ENCODE results near the gene PTPRD.
"Not testable (repeated sequence)": the region's sequence is repeated elsewhere in the genome, so short reads cannot be mapped to it uniquely, and the experiment has no call there.

The PTPRD gene

GRCh38 chr9:9002826-9003583 lies 1609.8 kb downstream of the PTPRD start:
- DNase-seq (ENCODE audit: low read depth): no peak

DNA sequence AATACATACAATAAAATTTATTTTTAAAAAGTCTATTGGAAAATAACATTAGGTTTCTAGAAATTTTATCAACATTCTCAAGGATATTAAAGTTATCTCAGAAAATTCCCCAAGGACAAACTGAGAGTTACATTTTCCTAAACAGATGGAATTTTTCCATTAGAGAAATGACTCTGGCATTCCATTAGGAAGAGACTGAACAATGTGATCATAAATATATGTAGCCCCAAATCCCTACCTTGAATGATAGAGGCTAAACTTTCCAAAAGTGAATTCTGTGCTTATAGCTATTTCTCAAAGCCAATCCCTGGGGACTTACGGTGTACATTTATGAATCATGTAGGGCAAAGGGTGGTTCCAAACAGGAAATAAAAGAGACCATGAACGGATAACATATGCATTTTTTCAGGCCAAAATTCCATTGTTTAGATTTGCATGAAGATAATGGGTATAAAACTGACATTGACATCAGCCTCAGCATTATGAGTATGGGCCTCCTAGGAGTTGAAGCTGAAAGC lies 1632.2 kb downstream of the PTPRD start:
- no peak for DNase-seq (ENCODE audit: low read depth)

DNA sequence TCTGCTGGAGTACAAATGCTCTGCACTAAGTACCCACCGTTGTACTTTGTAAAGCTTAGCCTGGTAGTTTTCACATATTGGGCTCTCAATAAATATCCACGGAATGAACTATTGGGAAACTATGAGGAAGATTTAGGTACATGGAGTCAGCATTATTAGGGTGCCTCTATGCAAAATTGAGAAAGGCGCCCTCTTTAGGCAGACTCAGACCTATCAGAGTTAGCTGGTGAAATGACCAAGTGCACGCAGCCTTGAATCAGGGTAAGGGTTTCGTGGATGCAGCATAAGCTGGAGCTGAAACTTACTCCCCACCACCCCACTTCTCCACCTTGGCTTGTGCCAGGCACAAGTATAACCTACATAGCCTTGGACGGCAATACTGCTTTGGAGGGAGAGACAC lies 1634.5 kb downstream of the PTPRD start:
- DNase-seq (ENCODE audit: low read depth): no peak

- not testable (repeated sequence) for DNase-seq (ENCODE audit: low read depth)
Measured at GRCh38 chr9:8968350-8968749, 1644.5 kb downstream of the PTPRD start.

GRCh38 chr9:8963885-8964284 lies 1648.9 kb downstream of the PTPRD start:
- DNase-seq (ENCODE audit: low read depth): no peak

- no peak for DNase-seq (ENCODE audit: low read depth)
Measured at GRCh38 chr9:8962084-8962483, 1650.7 kb downstream of the PTPRD start.

DNA sequence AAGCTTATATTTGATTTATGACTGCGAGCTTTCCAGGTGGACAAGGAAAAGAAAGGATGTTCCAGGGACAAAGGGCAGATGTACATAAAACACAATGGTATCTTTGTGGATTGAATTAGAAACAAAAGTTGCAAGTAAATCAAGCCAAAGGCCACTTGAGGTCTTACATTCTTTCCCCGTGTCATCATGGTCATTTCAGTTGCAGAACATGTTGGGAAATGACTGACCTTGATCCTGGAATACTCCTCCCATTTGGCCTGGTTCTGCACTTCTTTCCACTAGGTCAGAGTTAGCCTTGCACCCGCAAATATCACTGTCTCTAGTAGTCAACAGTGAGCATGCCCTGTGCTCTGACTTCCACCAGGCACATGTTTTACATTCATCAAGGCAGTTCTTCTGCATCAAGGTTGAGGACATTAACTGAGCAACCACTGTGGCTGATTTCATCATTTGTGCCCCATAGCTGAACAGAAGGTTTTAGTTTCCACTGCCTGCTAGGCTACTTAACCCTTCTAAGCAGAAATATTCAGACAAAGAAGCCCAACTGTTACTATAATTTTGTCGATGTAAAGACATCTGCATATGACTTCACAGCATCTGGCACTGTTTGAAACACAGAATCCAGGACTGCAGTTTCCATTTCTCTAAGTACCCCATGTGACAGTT lies 1651.5 kb downstream of the PTPRD start:
- DNase-seq (ENCODE audit: low read depth): no peak

- no peak for DNase-seq (ENCODE audit: low read depth)
Measured at GRCh38 chr9:8960254-8960653, 1652.5 kb downstream of the PTPRD start.

DNA sequence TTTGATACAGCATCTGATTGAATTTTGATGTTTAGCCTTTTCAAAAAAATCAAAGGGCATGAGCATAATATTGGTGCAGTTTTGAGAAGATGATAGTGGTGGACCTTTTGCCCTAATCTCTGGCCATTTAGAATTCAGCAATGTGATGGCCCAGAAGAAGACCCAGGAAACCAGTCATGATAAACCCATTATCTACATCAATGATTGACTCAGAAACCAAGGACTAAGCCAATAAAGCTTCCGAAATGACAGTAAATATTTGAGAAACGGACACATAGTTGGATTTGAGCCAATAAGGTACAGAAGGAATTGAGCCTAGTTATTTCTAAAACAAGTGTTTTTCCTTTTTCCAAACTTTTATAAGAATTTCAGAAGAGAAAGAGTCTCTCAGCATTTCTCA lies 1654.4 kb downstream of the PTPRD start:
- DNase-seq (ENCODE audit: low read depth): no peak

DNA sequence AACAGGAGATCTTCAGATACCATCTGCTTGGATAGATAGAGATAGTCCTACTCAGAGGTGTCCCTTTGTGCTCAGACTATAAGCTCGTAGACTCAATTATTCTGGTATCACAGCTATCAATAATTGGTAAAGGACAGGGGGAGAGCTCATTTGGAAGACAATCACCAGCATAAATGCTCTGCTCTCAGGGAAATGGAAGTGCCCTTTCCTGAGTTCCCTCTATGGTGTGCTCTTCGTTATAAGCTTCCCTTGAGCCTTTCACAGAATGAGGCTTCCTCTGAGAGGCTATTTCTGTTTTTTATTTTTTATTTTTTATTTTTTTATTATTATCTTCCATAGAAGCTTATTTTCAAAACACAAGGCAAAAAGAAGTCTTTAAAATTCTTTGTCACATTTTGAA lies 1657.5 kb downstream of the PTPRD start:
- DNase-seq (ENCODE audit: low read depth): no peak

DNA sequence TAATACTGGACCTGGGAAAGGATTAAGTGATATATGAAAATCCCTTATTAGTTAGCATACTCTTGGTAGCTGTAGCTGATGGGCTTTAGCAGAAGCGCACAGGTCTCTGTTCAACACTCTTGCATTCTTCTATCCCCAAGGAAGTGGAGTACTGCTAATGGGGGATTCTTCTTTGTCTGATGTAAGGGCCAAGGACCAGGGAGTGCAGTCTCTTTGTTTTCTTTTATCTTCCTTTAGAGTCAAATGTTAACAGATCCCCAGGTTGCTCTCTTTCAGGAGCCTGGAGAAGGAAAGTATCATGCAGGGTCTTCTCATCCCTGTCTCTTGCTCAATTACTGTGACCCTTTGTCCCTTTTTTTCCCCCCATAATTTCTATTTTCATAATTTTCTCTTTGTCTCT lies 1666.3 kb downstream of the PTPRD start:
- no peak for DNase-seq (ENCODE audit: low read depth)

- no peak for DNase-seq (ENCODE audit: low read depth)
Measured at GRCh38 chr9:8943392-8943791, 1669.4 kb downstream of the PTPRD start.

GRCh38 chr9:8940650-8941049 lies 1672.2 kb downstream of the PTPRD start:
- DNase-seq (ENCODE audit: low read depth): no peak

DNA sequence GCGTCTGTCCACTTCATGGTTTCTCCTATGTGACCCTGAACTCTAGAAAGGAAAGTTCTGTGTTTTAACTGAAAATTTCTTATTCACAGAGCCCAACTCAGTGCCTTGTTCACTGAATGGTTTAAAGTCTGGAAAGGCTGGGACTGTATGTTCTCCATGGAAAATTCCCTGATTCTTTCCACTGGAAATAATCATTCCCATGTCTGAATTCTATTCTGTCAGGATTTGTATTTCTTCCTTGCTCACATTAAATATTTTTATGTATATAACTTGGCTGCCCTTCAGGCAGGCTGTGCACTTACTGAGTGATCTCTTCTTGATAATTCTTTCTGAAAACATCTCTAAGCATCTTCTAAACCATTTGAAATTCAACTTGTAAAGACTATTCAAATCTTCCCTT lies 1686.3 kb downstream of the PTPRD start:
- DNase-seq (ENCODE audit: low read depth): no peak

DNA sequence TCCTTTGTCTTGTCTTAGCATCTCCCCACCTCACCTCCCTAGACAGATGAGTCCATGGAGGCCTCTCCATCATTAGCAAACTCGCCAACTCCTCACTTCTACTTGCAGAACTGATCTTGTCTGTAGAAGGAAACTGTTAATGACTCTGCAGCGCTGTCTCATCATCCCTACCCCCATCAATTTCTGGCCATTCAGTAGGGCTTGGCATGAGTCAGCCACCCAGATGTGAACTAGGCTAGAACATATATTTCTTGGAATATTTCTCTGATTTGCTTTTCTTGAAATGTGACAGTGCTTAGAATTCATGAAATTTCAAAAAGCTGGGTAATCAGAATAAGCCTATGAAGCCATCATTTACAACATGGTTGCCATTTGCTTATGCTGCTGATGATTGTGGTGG lies 1688.2 kb downstream of the PTPRD start:
- DNase-seq (ENCODE audit: low read depth): no peak

DNA sequence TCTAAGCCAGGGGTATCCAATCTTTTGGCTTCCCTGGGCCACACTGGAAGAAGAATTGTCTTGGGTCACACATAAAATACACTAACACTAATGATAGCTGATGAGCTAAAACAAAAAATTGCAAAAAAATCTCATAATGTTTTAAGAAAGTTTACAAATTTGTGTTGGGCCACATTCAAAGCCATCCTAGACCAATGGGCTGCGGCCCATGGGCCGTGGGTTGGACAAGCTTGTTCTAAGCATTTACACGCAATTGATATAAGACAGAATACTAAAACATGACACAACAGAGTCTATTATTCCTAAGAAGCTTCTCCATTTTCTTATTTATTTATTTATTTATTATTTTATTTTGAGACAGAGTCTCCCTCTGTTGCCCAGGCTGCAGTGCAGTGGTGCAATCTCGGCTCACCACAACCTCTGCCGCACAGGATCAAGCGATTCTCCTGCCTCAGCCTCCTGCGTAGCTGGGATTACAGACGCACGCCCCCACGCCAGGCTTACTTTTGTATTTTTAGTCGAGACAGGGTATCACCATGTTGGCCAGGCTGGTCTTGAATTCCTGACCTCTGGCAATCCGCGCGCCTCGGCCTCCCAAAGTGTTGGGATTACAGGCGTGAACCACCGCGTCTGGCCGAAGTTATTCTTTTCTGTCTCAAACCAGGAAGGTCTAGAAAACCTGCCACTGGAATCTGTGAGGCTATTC lies 1692.2 kb downstream of the PTPRD start:
- DNase-seq (ENCODE audit: low read depth): not testable (repeated sequence)

DNA sequence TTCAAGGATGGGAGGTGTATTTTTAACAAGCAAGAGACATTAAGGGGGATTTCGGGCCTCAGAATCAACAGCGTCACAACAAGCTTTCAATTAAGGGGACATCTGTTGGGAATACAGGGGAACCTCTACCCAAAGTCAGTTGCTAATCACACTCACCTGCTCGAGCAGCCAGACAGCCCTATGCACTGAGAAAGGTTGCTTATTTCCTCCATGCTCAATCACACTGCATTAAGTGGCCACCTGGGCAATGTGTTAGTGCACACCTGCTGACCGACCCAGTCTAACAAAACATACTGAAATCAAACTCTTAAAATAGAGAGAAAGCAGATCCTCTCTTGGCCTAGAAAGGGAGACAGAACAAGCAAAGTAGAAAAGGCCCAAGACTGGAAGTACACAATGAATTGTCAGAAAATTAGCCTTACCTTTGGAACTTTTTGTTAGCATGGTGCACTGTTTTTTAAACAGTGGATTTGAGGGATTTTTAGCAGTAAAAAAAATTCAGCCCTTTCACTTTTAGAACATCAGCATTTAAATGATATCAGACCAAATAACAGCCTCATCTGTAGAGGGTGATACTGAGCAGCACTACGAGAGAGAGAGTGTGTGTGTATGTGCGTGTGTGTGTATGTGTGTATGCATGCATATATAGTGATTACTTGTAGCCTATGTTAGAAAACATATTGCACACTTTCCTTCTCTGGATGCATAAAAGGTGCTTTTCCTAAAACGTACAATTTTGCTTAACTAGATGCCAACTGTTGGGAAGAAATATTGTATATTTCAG lies 1694.7 kb downstream of the PTPRD start:
- no peak for DNase-seq (ENCODE audit: low read depth)

DNA sequence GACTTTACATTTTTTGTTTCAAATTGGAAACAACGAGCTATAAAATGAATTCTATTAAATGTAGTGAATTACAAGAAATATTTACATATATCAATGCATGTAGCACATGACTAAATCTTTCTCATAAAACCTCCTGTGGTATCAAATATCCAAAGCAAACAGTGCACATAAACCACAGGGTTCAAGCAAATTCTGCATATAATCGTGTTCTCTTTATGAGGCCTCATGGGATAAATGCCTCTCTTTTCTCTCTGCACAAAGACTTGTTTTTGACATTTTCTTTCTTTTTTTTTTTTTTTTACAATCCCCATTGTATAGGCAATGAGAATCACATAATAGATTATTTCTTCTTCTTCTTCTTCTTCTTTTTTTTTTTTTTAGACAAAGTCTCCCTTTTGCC lies 1696.0 kb downstream of the PTPRD start:
- DNase-seq (ENCODE audit: low read depth): no peak

DNA sequence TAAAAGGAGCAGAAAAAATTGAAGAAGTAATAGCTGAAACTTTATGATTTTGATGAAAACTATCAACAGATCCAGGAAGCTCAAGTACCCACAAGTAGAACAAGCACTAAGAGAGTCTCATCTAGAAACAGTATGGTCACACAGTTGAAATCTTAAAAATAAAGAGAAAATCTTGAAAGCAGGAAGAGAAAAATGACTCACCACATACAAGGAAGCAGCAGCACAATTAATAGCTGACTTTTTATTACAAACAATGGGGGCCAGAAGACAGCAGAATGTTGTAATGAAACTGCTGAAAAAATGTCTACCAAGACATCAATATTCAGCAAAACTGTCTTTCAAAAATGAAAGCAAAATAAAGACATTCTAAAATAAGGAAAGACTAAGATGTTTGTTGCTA lies 1704.9 kb downstream of the PTPRD start:
- DNase-seq (ENCODE audit: low read depth): no peak

- DNase-seq (ENCODE audit: low read depth): no peak
Measured at GRCh38 chr9:8905731-8906130, 1707.1 kb downstream of the PTPRD start.

DNA sequence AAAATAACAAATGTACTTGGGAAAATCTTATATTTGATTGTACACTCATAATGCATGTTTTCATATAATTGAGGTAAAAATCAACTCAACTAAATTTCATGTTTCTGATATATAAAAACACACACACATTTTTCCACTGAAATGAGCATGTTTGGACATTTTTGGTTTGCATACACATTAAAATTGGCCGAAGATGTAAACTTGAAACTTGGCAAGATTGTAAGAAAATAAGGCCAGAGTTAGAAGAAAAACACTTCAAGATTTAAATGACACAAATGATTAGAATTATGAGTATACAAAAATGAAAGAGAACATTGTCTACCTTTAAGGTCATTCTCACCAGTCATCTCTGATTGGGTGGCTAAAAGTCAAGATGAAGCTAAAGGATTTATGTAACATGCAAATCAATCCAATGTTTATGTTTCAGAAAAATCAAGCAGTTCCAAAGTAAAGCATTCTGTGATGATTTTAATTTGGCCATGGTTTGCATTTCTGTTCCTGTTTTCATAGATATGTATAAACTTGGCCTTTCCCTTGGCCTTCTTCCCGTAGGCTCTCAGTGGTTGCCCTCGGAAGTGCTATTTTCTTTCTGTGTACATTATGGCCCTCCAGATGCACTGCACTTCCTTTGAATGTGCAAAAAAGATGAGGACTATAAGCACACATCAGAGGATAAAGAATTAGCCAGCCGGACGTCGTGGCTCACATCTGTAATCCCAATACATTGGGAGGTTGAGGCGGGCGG lies 1707.9 kb downstream of the PTPRD start:
- no peak for DNase-seq (ENCODE audit: low read depth)
